GM23338 (cell line): ENCODE results near the gene CDC42EP5. TPM values are rescaled to one million over a fixed set of nuclear protein-coding genes. Genes with fewer than 3 reads are reported as not detected.

Experiments used
- ATAC-seq: fragments of 200-7000 bp; cut with Tn5 transposase; 3 replicates; pipeline ENCODE4 v1.9.1; 2020
- DNase-seq: peaks from one replicate; pipeline ENCODE4 v3.0.0-alpha.2; 2015; ENCODE audit warnings: low spot score
- H2AFZ ChIP-seq: fragments of 200-600 bp; sonication (generic); 2 replicates; pipeline ENCODE4 v1.8.0; 2016; ENCODE audit warnings: antibody characterized with exemption, mild to moderate bottlenecking, moderate library complexity
- H3F3A ChIP-seq: fragments of 200-600 bp; sonication (generic); replicated peaks from 2 replicates; pipeline ENCODE4 v1.8.0; 2017; ENCODE audit warnings: antibody characterized with exemption, mixed run types, low read depth
- H3K27ac ChIP-seq: fragments of 200-600 bp; sonication (generic); 2 replicates; pipeline ENCODE4 v1.6.1; 2016; ENCODE audit warnings: low read depth
- H3K27me3 ChIP-seq: fragments of 200-600 bp; sonication (generic); 2 replicates; pipeline ENCODE4 v1.8.0; 2016; ENCODE audit warnings: mild to moderate bottlenecking, mixed run types, moderate library complexity; ENCODE audit not compliant: insufficient read depth
- H3K36me3 ChIP-seq: fragments of 200-600 bp; sonication (generic); 2 replicates; pipeline ENCODE4 v1.8.0; 2016; ENCODE audit warnings: mild to moderate bottlenecking; ENCODE audit not compliant: insufficient read depth
- H3K4me1 ChIP-seq: fragments of 200-600 bp; sonication (generic); 2 replicates; pipeline ENCODE4 v1.8.0; 2016; ENCODE audit warnings: mild to moderate bottlenecking, moderate library complexity; ENCODE audit not compliant: insufficient read depth
- H3K4me2 ChIP-seq: fragments of 200-600 bp; sonication (generic); 2 replicates; pipeline ENCODE4 v1.7.1; 2017; ENCODE audit warnings: mixed run types
- H3K4me3 ChIP-seq: fragments of 200-600 bp; sonication (generic); 2 replicates; pipeline ENCODE4 v1.6.1; 2016; ENCODE audit warnings: mixed run types
- H3K79me2 ChIP-seq: fragments of 200-600 bp; sonication (generic); replicated peaks from 2 replicates; pipeline ENCODE4 v1.8.0; 2017; ENCODE audit warnings: mild to moderate bottlenecking; ENCODE audit not compliant: insufficient read depth
- H3K9me2 ChIP-seq: fragments of 200-600 bp; sonication (generic); 2 replicates; pipeline ENCODE4 v1.8.0; 2017; ENCODE audit not compliant: insufficient read depth
- H4K20me1 ChIP-seq: fragments of 200-600 bp; sonication (generic); replicated peaks from 2 replicates; pipeline ENCODE4 v1.8.0; 2017; ENCODE audit warnings: mild to moderate bottlenecking; ENCODE audit not compliant: insufficient read depth
- H3K27ac Mint-ChIP-seq: 2 replicates; pipeline ENCODE4 v1.8.0; 2020; ENCODE audit warnings: inconsistent platforms, mild to moderate bottlenecking, moderate library complexity, mixed read lengths
- H3K27me3 Mint-ChIP-seq: 3 replicates; pipeline ENCODE4 v1.8.0; 2022; ENCODE audit warnings: low read depth, mild to moderate bottlenecking, moderate library complexity, mixed read lengths, inconsistent platforms; ENCODE audit not compliant: insufficient read depth, poor library complexity
- H3K36me3 Mint-ChIP-seq: 3 replicates; pipeline ENCODE4 v1.8.0; 2021; ENCODE audit warnings: low read depth, mild to moderate bottlenecking, inconsistent platforms, moderate library complexity, mixed read lengths
- H3K4me1 Mint-ChIP-seq: 3 replicates; pipeline ENCODE4 v1.8.0; 2020; ENCODE audit warnings: mild to moderate bottlenecking, inconsistent platforms, mixed read lengths
- H3K4me3 Mint-ChIP-seq: 3 replicates; pipeline ENCODE4 v1.8.0; 2021; ENCODE audit warnings: moderate library complexity, mild to moderate bottlenecking, inconsistent platforms, mixed read lengths
- H3K9me3 Mint-ChIP-seq: 3 replicates; pipeline ENCODE4 v1.8.0; 2020; ENCODE audit warnings: moderate library complexity, mild to moderate bottlenecking, inconsistent platforms, mixed read lengths
- CREB1 ChIP-seq: fragments of 250-450 bp; sonication (Bioruptor Pico); IDR thresholded peaks from 2 replicates; pipeline ENCODE4 v1.5.0; 2020; ENCODE audit warnings: low read depth, mild to moderate bottlenecking, moderate library complexity
- CTCF ChIP-seq, 2 experiments: fragments of 200-600 bp in 1 of 2; sonication (generic) in 1 of 2; conservative IDR thresholded peaks; 2 replicates each; pipeline versions ENCODE4 v1.5.1 to v1.6.1; 2016 to 2017; ENCODE audit warnings: antibody characterized with exemption in 2 of 2, low read depth in 2 of 2, mild to moderate bottlenecking in 2 of 2, moderate library complexity in 1 of 2
- ETS1 ChIP-seq: IDR thresholded peaks from 2 replicates; pipeline ENCODE4 v1.6.1; 2016; ENCODE audit warnings: antibody characterized with exemption
- EZH2 ChIP-seq: fragments of 200-600 bp; sonication (generic); IDR thresholded peaks from one replicate; pipeline ENCODE4 v1.8.0; 2017; ENCODE audit warnings: antibody characterized with exemption, mild to moderate bottlenecking, low read depth; ENCODE audit not compliant: unreplicated experiment
- EZH2phosphoT487 ChIP-seq: fragments of 200-600 bp; sonication (generic); IDR thresholded peaks from one replicate; pipeline ENCODE4 v1.8.1; 2018; ENCODE audit warnings: antibody characterized with exemption; ENCODE audit not compliant: unreplicated experiment
- JUNB ChIP-seq: IDR thresholded peaks from one replicate; pipeline ENCODE4 v1.6.1; 2016; ENCODE audit warnings: antibody characterized with exemption; ENCODE audit not compliant: unreplicated experiment
- NANOG ChIP-seq: IDR thresholded peaks from 2 replicates; pipeline ENCODE4 v1.6.1; 2016; ENCODE audit warnings: antibody characterized with exemption, borderline replicate concordance
- POLR2AphosphoS5 ChIP-seq: IDR thresholded peaks from 2 replicates; pipeline ENCODE4 v1.6.1; 2016; ENCODE audit warnings: antibody characterized with exemption, low read depth
- REST ChIP-seq: IDR thresholded peaks from one replicate; pipeline ENCODE4 v1.6.1; 2018; ENCODE audit warnings: antibody characterized with exemption; ENCODE audit not compliant: unreplicated experiment
- STAT1 ChIP-seq: IDR thresholded peaks from one replicate; pipeline ENCODE4 v1.6.1; 2016; ENCODE audit warnings: antibody characterized with exemption; ENCODE audit not compliant: unreplicated experiment
- ZNF114 ChIP-seq: fragments of 250-450 bp; sonication (Bioruptor Pico); IDR thresholded peaks from 2 replicates; pipeline ENCODE4 v1.5.0; 2020; ENCODE audit warnings: mild to moderate bottlenecking, moderate library complexity
- ZNF331 ChIP-seq: fragments of 250-450 bp; sonication (Bioruptor Pico); IDR thresholded peaks from 2 replicates; pipeline ENCODE4 v1.5.0; 2020; ENCODE audit warnings: low read depth, mild to moderate bottlenecking, moderate library complexity
- ZNF462 ChIP-seq: fragments of 250-450 bp; sonication (Bioruptor Pico); IDR thresholded peaks from 2 replicates; pipeline ENCODE4 v1.5.0; 2020; ENCODE audit warnings: mild to moderate bottlenecking, moderate library complexity
- polyA plus RNA-seq: library from polyadenylated mRNA; unstranded; fragments of >200 nt; fragmentation: Nextera tagmentation; extraction: Ambion mirVana; gene quantifications from 2 replicates; pipeline ENCODE4 v1.2.1, GENCODE V29; 2016
- total RNA-seq: library from RNA; depleted of rRNA; stranded (reverse); fragments of >200 nt; shearing (Covaris generic); gene quantifications from 2 replicates; pipeline ENCODE4 v1.2.3, GENCODE V29; 2014

CDC42EP5 gene
- total and polyA plus RNA-seq, 2 experiments from 2014 or later: 1.4 to 3.4 TPM

GRCh38 chr19:54489341-54489740 is 16.2 kb upstream of the CDC42EP5 start:
- Mint-ChIP-seq H3K36me3 (peaks cover 27% of the 10 kb centered on the region; the same call in 2 of the 3 replicates), H3K4me1 (no peaks in the 10 kb centered on the region), H3K27me3 (peaks cover 3% of the 10 kb centered on the region), H3K4me3 (no peak overlapping the region), H3K27ac (no peak overlapping the region), H3K9me3 (peaks cover 89% of the 10 kb centered on the region)
- Histone ChIP-seq H3K36me3 (no peaks in the 10 kb centered on the region), H3K4me3 (no peak overlapping the region), H3K4me2 (no peak overlapping the region), H3K4me1 (no peaks in the 10 kb centered on the region), H3F3A (no peaks in the 10 kb centered on the region), H3K9me2 (no peaks in the 10 kb centered on the region), H3K27ac (no peak overlapping the region), H3K27me3 (no peaks in the 10 kb centered on the region), H2AFZ (no peak overlapping the region; the same call in 1 of the 2 replicates), H4K20me1 (no peaks in the 10 kb centered on the region), H3K79me2 (no peaks in the 10 kb centered on the region)
- DNase-seq: peak; percentile 36
- TF ChIP-seq CREB1 (CRISPR knock-in tag) (no peak), ZNF114 (CRISPR knock-in tag) (no peak), ZNF462 (CRISPR knock-in tag) (no peak), NANOG (no peak), REST (no peak), EZH2phosphoT487 (no peak), EZH2 (no peak), JUNB (no peak), ZNF331 (no peak), POLR2AphosphoS5 (no peak), STAT1 (no peak), CTCF (conservative IDR thresholded peaks at IDR 0.05; ENCODE audit: low read depth in 2 of 2) (no peak), ETS1 (no peak)
- no peak for ATAC-seq
